HEK293T (cell line): ENCODE results near the gene OR1N2.

Experiments
- FOXA1 ChIP-seq: fragments of 450-650 bp; IDR thresholded peaks from 2 replicates; pipeline ENCODE4 v1.6.1; 2016; ENCODE audit warnings: mild to moderate bottlenecking
- TARDBP ChIP-seq: fragments of 450-650 bp; IDR thresholded peaks from 2 replicates; pipeline ENCODE4 v1.6.1; 2016
- TF ChIP-seq, protein P1 (sequence below): fragments of 450-650 bp; IDR thresholded peaks from 2 replicates; pipeline ENCODE4 v1.6.1; 2016

DNA sequence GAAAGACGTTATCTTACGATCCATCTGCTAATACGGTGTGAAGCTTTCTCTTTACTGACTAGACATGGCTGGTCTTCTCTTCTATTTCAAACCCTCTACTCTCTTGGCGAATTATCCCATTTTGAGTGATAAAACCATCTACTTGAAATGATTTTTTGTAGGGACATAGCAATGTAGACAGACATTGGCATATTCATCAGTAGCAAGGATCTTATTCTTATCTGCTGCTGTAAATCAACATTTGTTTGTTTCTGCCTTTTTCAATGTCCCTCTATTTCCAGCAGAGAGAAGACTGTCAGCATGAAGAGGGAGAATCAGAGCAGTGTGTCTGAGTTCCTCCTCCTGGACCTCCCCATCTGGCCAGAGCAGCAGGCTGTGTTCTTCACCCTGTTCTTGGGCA is 34.1 kb upstream of the OR1N2 start, which contains the start of gene OR1J4:
- TF ChIP-seq FOXA1 (no peak), TARDBP (no peak)
- TF ChIP-seq, protein P1, sequence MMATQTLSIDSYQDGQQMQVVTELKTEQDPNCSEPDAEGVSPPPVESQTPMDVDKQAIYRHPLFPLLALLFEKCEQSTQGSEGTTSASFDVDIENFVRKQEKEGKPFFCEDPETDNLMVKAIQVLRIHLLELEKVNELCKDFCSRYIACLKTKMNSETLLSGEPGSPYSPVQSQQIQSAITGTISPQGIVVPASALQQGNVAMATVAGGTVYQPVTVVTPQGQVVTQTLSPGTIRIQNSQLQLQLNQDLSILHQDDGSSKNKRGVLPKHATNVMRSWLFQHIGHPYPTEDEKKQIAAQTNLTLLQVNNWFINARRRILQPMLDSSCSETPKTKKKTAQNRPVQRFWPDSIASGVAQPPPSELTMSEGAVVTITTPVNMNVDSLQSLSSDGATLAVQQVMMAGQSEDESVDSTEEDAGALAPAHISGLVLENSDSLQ: no peak
